Parathyroid adenoma (tissue), 2 donors: ENCODE data around the gene OPA3.

Experiments used
- H2AFZ ChIP-seq: fragments of 300-600 bp; sonication (generic); one replicate; pipeline ENCODE4 v1.7.0; 2017; ENCODE audit warnings: antibody characterized with exemption, mild to moderate bottlenecking
- H3K27ac ChIP-seq: fragments of 300-600 bp; sonication (generic); one replicate; pipeline ENCODE4 v1.7.0; 2017
- H3K27me3 ChIP-seq: fragments of 300-600 bp; sonication (generic); one replicate; pipeline ENCODE4 v1.7.0; 2017; ENCODE audit warnings: low read length; ENCODE audit not compliant: control insufficient read depth, insufficient read depth
- H3K36me3 ChIP-seq: fragments of 300-600 bp; sonication (generic); one replicate; pipeline ENCODE4 v1.7.0; 2017; ENCODE audit warnings: low read length; ENCODE audit not compliant: control insufficient read depth, insufficient read depth
- H3K4me1 ChIP-seq: fragments of 300-600 bp; sonication (generic); one replicate; pipeline ENCODE4 v1.7.0; 2017; ENCODE audit warnings: control low read depth
- H3K4me2 ChIP-seq: fragments of 300-600 bp; sonication (generic); one replicate; pipeline ENCODE4 v1.7.0; 2017; ENCODE audit warnings: low read length
- H3K4me3 ChIP-seq: fragments of 300-600 bp; sonication (generic); one replicate; pipeline ENCODE4 v1.7.0; 2017; ENCODE audit warnings: low read depth, low read length
- H3K79me2 ChIP-seq: fragments of 300-600 bp; sonication (generic); one replicate; pipeline ENCODE4 v1.7.0; 2017; ENCODE audit warnings: control low read depth
- H3K9ac ChIP-seq: fragments of 300-600 bp; sonication (generic); one replicate; pipeline ENCODE4 v1.7.0; 2017; ENCODE audit warnings: mild to moderate bottlenecking
- H3K9me3 ChIP-seq: fragments of 300-600 bp; sonication (generic); one replicate; pipeline ENCODE4 v1.7.0; 2017; ENCODE audit warnings: low read length; ENCODE audit not compliant: control insufficient read depth
- CTCF ChIP-seq: fragments of 300-600 bp; sonication (generic); IDR thresholded peaks from one replicate; pipeline ENCODE4 v1.7.0; 2017; ENCODE audit warnings: antibody characterized with exemption, mild to moderate bottlenecking
- donor health status: primary hyperparathyroidism.

The OPA3 gene

DNA sequence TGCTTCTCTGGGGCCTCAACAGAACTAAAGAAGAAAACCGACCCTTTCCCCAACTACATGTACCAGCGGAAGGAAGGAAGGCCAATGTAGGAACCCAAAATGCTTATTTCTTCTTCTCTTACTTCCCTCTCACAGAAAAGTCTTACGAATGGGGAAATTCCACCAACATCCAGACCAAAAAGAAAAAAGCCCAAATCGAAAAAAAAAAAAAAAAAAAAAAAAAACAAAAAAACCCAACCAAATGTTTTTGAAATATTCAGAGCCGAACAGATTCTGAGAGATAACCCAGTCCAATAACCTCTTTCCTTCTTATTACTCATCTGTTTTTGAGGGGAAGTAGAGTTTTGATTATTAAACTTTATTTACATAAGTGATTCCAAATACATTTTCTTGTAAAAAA, 82.5 kb downstream of the OPA3 start:
- H2AFZ ChIP-seq = no peak overlapping the region
- H3K4me1 ChIP-seq = peaks cover 4% of the 10 kb centered on the region
- H3K36me3 ChIP-seq = no peaks in the 10 kb centered on the region
- H3K27ac ChIP-seq = no peak overlapping the region
- H3K27me3 ChIP-seq = no peaks in the 10 kb centered on the region
- peaks cover 1% of the 10 kb centered on the region for H3K79me2 ChIP-seq
- no peak overlapping the region for H3K4me2 ChIP-seq
- no peak overlapping the region for H3K4me3 ChIP-seq
- TF ChIP-seq CTCF = no peak
- no peak overlapping the region for H3K9ac ChIP-seq
- no peaks in the 10 kb centered on the region for H3K9me3 ChIP-seq

GRCh38 chr19:45501730-45502014, 82.9 kb downstream of the OPA3 start:
- H3K27ac ChIP-seq = no peak overlapping the region

DNA sequence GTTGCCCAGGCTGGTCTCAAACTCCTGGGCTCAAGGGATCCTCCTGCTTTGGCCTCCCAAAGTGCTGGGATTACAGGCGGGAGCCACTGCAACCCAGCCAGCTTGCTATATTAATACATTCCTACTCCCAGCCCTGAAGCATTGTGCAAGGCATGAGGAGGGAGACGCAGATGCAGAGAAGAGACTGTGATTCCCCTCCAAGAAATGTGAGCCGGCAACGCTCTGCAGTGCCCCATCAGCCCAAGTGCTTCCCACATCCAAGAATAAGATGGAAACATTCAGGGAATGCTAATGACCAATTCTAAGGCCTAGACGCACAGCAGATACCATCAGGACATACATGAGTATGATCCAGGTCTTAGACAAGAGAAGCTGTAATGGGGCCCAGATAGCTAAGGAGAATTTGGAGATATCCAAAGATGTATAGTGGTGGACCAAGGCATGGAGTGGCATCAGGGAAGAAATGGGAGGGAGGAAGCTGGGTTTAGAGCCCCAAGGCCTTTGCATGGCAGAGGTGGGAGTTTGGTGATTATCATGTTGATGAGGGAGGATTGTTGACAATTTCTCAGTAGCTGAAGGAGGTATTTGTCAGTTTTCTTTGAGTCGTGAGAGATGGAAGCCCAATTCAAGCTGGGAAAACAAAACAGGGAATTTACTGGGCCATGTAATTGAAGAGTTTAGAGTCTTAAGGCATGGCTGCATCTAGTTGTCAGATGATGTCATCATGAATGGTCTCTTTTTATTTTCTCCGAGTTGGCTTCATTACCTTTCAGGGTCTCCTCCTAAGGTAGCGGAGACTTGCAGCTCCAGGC, 83.5 kb downstream of the OPA3 start:
- Histone ChIP-seq H3K4me3 (no peak overlapping the region), H3K9ac (no peak overlapping the region), H3K27me3 (no peaks in the 10 kb centered on the region), H3K36me3 (no peaks in the 10 kb centered on the region), H2AFZ (no peak overlapping the region), H3K9me3 (no peaks in the 10 kb centered on the region), H3K27ac (no peak overlapping the region), H3K79me2 (no peaks in the 10 kb centered on the region), H3K4me1 (peaks cover 4% of the 10 kb centered on the region), H3K4me2 (no peak overlapping the region)
- TF ChIP-seq CTCF = no peak

More at GRCh38 chr19:45501730-45502014, 82.9 kb downstream of the OPA3 start:
- Histone ChIP-seq H3K4me1 (peaks cover 4% of the 10 kb centered on the region), H3K9ac (no peak overlapping the region), H3K79me2 (no peaks in the 10 kb centered on the region), H3K27me3 (no peaks in the 10 kb centered on the region), H3K9me3 (no peaks in the 10 kb centered on the region), H2AFZ (no peak overlapping the region), H3K4me2 (no peak overlapping the region), H3K4me3 (no peak overlapping the region), H3K36me3 (no peaks in the 10 kb centered on the region)
- TF ChIP-seq CTCF = no peak

GRCh38 chr19:45499196-45500180, 85.1 kb downstream of the OPA3 start:
- no peaks in the 10 kb centered on the region for H3K27me3 ChIP-seq
- H3K36me3 ChIP-seq = no peaks in the 10 kb centered on the region
- H2AFZ ChIP-seq = peak overlapping the region; percentile 84
- TF ChIP-seq CTCF = no peak
- H3K79me2 ChIP-seq = no peaks in the 10 kb centered on the region
- H3K4me3 ChIP-seq = peak overlapping the region; percentile 17
- peak overlapping the region; percentile 36 for H3K4me2 ChIP-seq
- no peaks in the 10 kb centered on the region for H3K9me3 ChIP-seq
- H3K27ac ChIP-seq = no peak overlapping the region
- no peak overlapping the region for H3K9ac ChIP-seq
- H3K4me1 ChIP-seq = peaks cover 11% of the 10 kb centered on the region
